PC-9 (cell line): ENCODE results near the gene SLC9A9. TPM values are rescaled to one million over a fixed set of nuclear protein-coding genes. Genes with fewer than 3 reads are reported as not detected.

Experiments used
- BruUV-seq: library from RNA; stranded (reverse); fragments of 400-500 nt; replicated peaks from 2 replicates; lab custom pipeline; 2021; lab: Mats Ljungman, UMichigan
- CTCF ChIA-PET: fragments of 300-600 bp; sonication (Branson Sonifier 250); formaldehyde crosslinking; loops from one replicate; lab custom pipeline; 2022; ENCODE audit warnings: antibody characterized with exemption; lab: Charles Lee
- POLR2A ChIA-PET: fragments of 300-600 bp; sonication (Branson Sonifier 250); formaldehyde crosslinking; loops from one replicate; lab custom pipeline; 2022; ENCODE audit warnings: antibody characterized with exemption; ENCODE audit not compliant: unreplicated experiment; lab: Charles Lee
- DNase-seq, 2 experiments: peaks; one replicate each; pipeline versions ENCODE4 v3.0.0 to v3.0.0-alpha.2; 2015 to 2022; ENCODE audit warnings: mixed read lengths in 1 of 2
- H2AFZ ChIP-seq: fragments of 200-600 bp; sonication (generic); 2 replicates; pipeline ENCODE4 v1.8.1; 2017; ENCODE audit warnings: antibody characterized with exemption
- H3F3A ChIP-seq: fragments of 200-600 bp; sonication (generic); 2 replicates; pipeline ENCODE4 v1.8.1; 2017; ENCODE audit warnings: antibody characterized with exemption, mild to moderate bottlenecking, low read depth; ENCODE audit not compliant: insufficient read depth
- H3K27ac ChIP-seq: fragments of 200-600 bp; sonication (generic); 2 replicates; pipeline ENCODE4 v1.6.1; 2016; ENCODE audit warnings: mixed run types
- H3K27me3 ChIP-seq: fragments of 200-600 bp; sonication (generic); 2 replicates; pipeline ENCODE4 v1.6.1; 2016; ENCODE audit warnings: low read depth, mixed run types; ENCODE audit not compliant: insufficient read depth
- H3K36me3 ChIP-seq: fragments of 200-600 bp; sonication (generic); 2 replicates; pipeline ENCODE4 v1.6.1; 2016; ENCODE audit warnings: low read depth, mixed run types
- H3K4me1 ChIP-seq: fragments of 200-600 bp; sonication (generic); replicated peaks from 2 replicates; pipeline ENCODE4 v1.6.1; 2016; ENCODE audit warnings: mixed run types; ENCODE audit not compliant: insufficient read depth
- H3K4me2 ChIP-seq: fragments of 200-600 bp; sonication (generic); 2 replicates; pipeline ENCODE4 v1.6.1; 2017; ENCODE audit warnings: mixed run types
- H3K4me3 ChIP-seq: fragments of 200-600 bp; sonication (generic); 2 replicates; pipeline ENCODE4 v1.6.1; 2016; ENCODE audit warnings: mixed run types
- H3K79me2 ChIP-seq: fragments of 200-600 bp; sonication (generic); 2 replicates; pipeline ENCODE4 v1.6.1; 2017; ENCODE audit warnings: low read depth, mixed run types
- H3K9me2 ChIP-seq: fragments of 200-600 bp; sonication (generic); 2 replicates; pipeline ENCODE4 v1.8.1; 2017; ENCODE audit warnings: mild to moderate bottlenecking; ENCODE audit not compliant: insufficient read depth
- H3K9me3 ChIP-seq: fragments of 200-600 bp; sonication (generic); 2 replicates; pipeline ENCODE4 v1.8.1; 2016; ENCODE audit warnings: low read depth; ENCODE audit not compliant: insufficient read depth
- H4K20me1 ChIP-seq: fragments of 200-600 bp; sonication (generic); 2 replicates; pipeline ENCODE4 v1.8.1; 2017; ENCODE audit not compliant: insufficient read depth
- EZH2 ChIP-seq: fragments of 200-600 bp; sonication (generic); IDR thresholded peaks from 2 replicates; pipeline ENCODE4 v1.8.0; 2017; ENCODE audit warnings: antibody characterized with exemption, low read depth
- intact Hi-C: fragments of 100-400 bp; cut with micrococcal nuclease; formaldehyde crosslinking; loops from one replicate; pipeline ENCODE4 v1.10.0; 2022; ENCODE audit not compliant: unreplicated experiment
- total RNA-seq: library from RNA; stranded (reverse); gene quantifications from 2 replicates; pipeline ENCODE4 v1.2.3, GENCODE V29; 2021
- TF ChIP-seq, protein P1 (sequence below): fragments of 200-600 bp; sonication (generic); conservative IDR thresholded peaks from 2 replicates; pipeline ENCODE4 v1.6.1; 2017; ENCODE audit warnings: mixed run types, antibody characterized with exemption, mild to moderate bottlenecking, moderate library complexity

The SLC9A9 gene
- total RNA-seq, 1 experiment from 2014 or later = 1.7 TPM

DNA sequence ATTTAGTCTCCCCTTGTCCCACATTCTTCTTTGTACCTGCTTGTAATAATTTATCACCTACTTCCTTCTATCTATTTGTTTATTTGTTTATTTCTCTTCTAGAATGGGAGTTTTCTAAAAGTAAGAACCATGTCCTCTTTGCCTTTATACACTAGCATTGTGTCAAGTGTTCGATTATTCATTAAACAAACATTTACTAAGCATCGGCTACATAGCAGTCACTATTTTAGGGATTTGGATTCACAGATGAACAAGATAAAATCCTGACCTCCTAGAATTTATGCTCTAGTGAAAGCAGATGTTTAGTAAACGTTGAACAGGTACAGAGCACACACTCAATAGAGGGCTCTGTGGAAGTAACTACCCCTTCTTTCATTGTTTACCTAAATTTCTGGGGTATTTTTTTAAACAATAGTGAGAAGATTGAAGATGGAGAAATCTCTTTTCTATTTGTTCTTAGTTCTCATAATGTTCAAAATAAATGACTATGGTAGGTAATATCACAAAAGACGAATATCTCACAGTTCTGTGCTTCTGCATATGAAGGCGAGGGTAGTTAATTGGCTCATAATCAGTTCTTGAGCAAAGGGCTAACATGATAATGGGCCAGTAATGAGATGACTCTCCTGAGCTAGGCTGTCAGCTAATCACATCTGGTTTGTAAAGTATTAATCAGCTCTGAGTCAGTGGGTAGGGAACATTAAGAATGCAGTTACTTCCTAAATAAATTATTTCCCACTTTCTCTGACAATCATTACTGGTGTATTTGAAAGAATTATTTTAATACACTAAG, 111.9 kb downstream of the SLC9A9 start:
- no peak overlapping the region for H3K4me2 ChIP-seq
- H3K36me3 ChIP-seq = no peaks in the 10 kb centered on the region
- H4K20me1 ChIP-seq = no peaks in the 10 kb centered on the region
- ChIA-PET CTCF (interaction anchor here (0.5 kb wide), 1 partner anchor 729 kb away, joined by 3 read pairs; no protein-coding TSS in a partner anchor), POLR2A (no interaction called here)
- BruUV-seq = no TSS peak
- TF ChIP-seq EZH2 = no peak
- TF ChIP-seq, protein P1, sequence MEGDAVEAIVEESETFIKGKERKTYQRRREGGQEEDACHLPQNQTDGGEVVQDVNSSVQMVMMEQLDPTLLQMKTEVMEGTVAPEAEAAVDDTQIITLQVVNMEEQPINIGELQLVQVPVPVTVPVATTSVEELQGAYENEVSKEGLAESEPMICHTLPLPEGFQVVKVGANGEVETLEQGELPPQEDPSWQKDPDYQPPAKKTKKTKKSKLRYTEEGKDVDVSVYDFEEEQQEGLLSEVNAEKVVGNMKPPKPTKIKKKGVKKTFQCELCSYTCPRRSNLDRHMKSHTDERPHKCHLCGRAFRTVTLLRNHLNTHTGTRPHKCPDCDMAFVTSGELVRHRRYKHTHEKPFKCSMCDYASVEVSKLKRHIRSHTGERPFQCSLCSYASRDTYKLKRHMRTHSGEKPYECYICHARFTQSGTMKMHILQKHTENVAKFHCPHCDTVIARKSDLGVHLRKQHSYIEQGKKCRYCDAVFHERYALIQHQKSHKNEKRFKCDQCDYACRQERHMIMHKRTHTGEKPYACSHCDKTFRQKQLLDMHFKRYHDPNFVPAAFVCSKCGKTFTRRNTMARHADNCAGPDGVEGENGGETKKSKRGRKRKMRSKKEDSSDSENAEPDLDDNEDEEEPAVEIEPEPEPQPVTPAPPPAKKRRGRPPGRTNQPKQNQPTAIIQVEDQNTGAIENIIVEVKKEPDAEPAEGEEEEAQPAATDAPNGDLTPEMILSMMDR = no peak
- DNase-seq = no peak
- no peak overlapping the region for H3K4me3 ChIP-seq
- no peaks in the 10 kb centered on the region for H3K4me1 ChIP-seq
- H3F3A ChIP-seq = no peaks in the 10 kb centered on the region
- H3K27me3 ChIP-seq = no peaks in the 10 kb centered on the region
- no peak overlapping the region for H2AFZ ChIP-seq
- no peaks in the 10 kb centered on the region for H3K9me2 ChIP-seq
- H3K9me3 ChIP-seq = no peaks in the 10 kb centered on the region
- no peak overlapping the region for H3K27ac ChIP-seq
- intact Hi-C loops = no loop called here
- H3K79me2 ChIP-seq = no peaks in the 10 kb centered on the region

DNA sequence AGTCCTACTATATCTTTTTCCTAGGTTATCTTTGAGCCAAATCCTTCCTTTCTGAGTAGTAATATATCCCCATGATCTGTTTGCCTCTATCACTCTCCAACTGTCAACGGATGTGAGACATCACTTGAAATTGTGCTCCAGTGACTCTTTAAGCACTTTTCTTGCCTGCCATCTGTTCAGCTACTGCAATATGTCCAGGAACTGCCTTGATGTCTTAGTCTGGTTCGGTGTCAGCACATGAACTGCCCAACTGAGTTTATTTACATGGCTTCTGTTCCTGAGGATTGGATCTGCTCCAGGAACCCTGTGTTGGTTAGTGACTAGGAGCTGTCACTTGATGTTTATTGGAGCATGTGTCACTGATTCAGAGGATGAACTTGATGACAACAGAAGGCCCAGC, 116.5 kb downstream of the SLC9A9 start:
- no peaks in the 10 kb centered on the region for H3K4me1 ChIP-seq
- no peak overlapping the region for H3K4me3 ChIP-seq
- H2AFZ ChIP-seq = no peak overlapping the region
- ChIA-PET CTCF (no interaction called here), POLR2A (no interaction called here)
- H4K20me1 ChIP-seq = peaks cover 4% of the 10 kb centered on the region; the same call in 1 of the 2 replicates
- H3F3A ChIP-seq = no peaks in the 10 kb centered on the region
- no peaks in the 10 kb centered on the region for H3K79me2 ChIP-seq
- no peak overlapping the region for H3K27ac ChIP-seq
- DNase-seq = no peak
- H3K4me2 ChIP-seq = no peak overlapping the region
- H3K9me2 ChIP-seq = no peaks in the 10 kb centered on the region
- intact Hi-C loops = no loop called here
- TF ChIP-seq, protein P1 = no peak
- no peak for TF ChIP-seq EZH2
- no peaks in the 10 kb centered on the region for H3K36me3 ChIP-seq
- H3K27me3 ChIP-seq = no peaks in the 10 kb centered on the region
- no TSS peak for BruUV-seq
- H3K9me3 ChIP-seq = no peaks in the 10 kb centered on the region

DNA sequence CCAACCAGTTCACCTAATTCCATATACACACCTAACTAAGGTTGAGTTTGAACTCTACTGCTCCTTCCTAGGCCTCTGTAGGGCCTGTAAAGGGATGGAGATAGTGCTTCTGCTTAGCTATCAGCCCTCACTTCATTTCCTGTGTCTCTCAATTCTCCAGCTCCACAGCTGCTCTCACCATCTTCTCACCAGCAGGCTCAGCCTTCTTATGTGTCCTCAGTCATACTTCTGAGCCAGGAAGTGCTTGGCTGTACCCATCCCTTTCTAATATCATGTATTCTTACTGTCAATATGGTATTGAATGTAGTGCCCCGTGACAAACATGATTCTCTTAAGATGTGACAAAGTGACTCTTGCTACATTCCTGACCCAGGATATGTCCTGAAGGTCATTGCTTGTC, 116.9 kb downstream of the SLC9A9 start:
- Histone ChIP-seq H3F3A (no peaks in the 10 kb centered on the region), H3K27me3 (no peaks in the 10 kb centered on the region), H3K79me2 (no peaks in the 10 kb centered on the region), H3K4me2 (no peak overlapping the region), H3K9me2 (no peaks in the 10 kb centered on the region), H3K4me1 (no peaks in the 10 kb centered on the region), H3K9me3 (no peaks in the 10 kb centered on the region), H2AFZ (no peak overlapping the region), H4K20me1 (peaks cover 4% of the 10 kb centered on the region; the same call in 1 of the 2 replicates), H3K36me3 (no peaks in the 10 kb centered on the region), H3K27ac (no peak overlapping the region), H3K4me3 (no peak overlapping the region)
- ChIA-PET CTCF (no interaction called here), POLR2A (no interaction called here)
- intact Hi-C loops = no loop called here
- no TSS peak for BruUV-seq
- no peak for DNase-seq
- TF ChIP-seq EZH2 = no peak
- TF ChIP-seq, protein P1 = no peak
